Activated naive CD8-positive, alpha-beta T cell (primary cell): ENCODE data around the gene HOXC10.

Experiments used
- H3K27ac Mint-ChIP-seq: one replicate; pipeline ENCODE4 v1.8.0; 2021; ENCODE audit warnings: mixed read lengths
- H3K27me3 Mint-ChIP-seq: one replicate; pipeline ENCODE4 v1.8.0; 2021; ENCODE audit warnings: mixed read lengths
- H3K36me3 Mint-ChIP-seq: one replicate; pipeline ENCODE4 v1.8.0; 2021; ENCODE audit warnings: mixed read lengths
- H3K4me1 Mint-ChIP-seq: one replicate; pipeline ENCODE4 v1.8.0; 2021; ENCODE audit warnings: low read depth, mixed read lengths
- H3K4me3 Mint-ChIP-seq: one replicate; pipeline ENCODE4 v1.8.0; 2021; ENCODE audit warnings: mild to moderate bottlenecking, mixed read lengths
- H3K9me3 Mint-ChIP-seq: one replicate; pipeline ENCODE4 v1.8.0; 2021; ENCODE audit warnings: low read depth, mixed read lengths

Gene HOXC10

GRCh38 chr12:53947743-53948142 is 37.2 kb upstream of the HOXC10 start:
- Mint-ChIP-seq H3K4me3 (no peak overlapping the region), H3K27me3 (peaks cover 54% of the 10 kb centered on the region), H3K27ac (no peak overlapping the region), H3K36me3 (no peaks in the 10 kb centered on the region), H3K9me3 (no peaks in the 10 kb centered on the region), H3K4me1 (peaks cover 15% of the 10 kb centered on the region)

DNA sequence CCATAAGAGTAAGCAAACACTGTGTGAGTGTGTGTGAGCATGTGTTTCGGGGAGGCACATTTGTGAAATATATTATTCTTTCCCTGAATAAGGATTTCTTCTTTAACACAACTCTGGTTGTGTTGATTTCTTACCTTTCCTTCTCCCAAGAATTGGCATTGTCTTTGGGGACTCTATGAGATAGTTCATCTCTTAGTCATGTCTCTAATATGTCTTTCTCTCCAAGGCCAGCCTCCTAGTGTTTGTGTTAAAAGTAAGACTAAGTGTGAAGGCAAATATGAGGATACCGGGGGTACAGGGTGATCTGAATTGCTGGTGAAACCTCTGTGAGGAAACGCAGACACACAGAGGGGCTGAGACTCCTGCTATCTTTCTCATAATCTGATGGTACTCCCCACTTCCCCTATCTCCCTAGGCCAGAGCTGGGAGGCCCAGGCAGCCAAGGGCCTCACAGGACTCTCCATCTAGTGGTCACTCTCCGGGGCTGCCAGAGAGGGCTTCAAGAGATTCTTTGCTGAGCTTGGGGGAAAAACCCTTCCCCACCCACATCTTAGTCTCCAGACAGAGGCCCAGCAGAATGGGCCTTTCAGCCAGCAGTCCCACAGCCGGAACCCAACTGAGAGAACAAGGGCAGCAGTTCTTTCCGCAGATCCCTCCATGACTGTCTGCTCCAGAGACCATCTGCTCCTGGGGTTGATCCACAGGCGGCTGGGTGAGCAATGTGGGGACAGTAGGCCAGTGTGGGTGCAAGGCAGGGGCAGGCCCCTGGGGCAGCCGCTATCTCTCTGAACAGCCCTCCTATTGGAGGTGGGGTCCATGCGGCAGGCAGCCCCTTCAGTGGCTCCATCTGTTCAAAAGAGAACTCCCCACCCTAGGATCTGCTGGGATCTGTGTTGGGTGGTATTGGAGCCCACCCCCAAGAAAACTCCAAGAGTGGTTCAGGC is 36.0 kb upstream of the HOXC10 start:
- H3K27ac Mint-ChIP-seq: no peak overlapping the region
- H3K36me3 Mint-ChIP-seq: no peaks in the 10 kb centered on the region
- H3K4me3 Mint-ChIP-seq: no peak overlapping the region
- H3K27me3 Mint-ChIP-seq: peaks cover 53% of the 10 kb centered on the region
- peaks cover 22% of the 10 kb centered on the region for H3K4me1 Mint-ChIP-seq
- no peaks in the 10 kb centered on the region for H3K9me3 Mint-ChIP-seq

GRCh38 chr12:53949631-53950436 is 35.1 kb upstream of the HOXC10 start:
- no peaks in the 10 kb centered on the region for H3K9me3 Mint-ChIP-seq
- H3K36me3 Mint-ChIP-seq: no peaks in the 10 kb centered on the region
- no peak overlapping the region for H3K27ac Mint-ChIP-seq
- peaks cover 52% of the 10 kb centered on the region for H3K27me3 Mint-ChIP-seq
- H3K4me3 Mint-ChIP-seq: no peak overlapping the region
- H3K4me1 Mint-ChIP-seq: peaks cover 28% of the 10 kb centered on the region

GRCh38 chr12:53950437-53950773 is 34.5 kb upstream of the HOXC10 start:
- Mint-ChIP-seq H3K27me3 (peaks cover 48% of the 10 kb centered on the region), H3K36me3 (no peaks in the 10 kb centered on the region), H3K4me1 (peaks cover 25% of the 10 kb centered on the region), H3K4me3 (no peak overlapping the region), H3K27ac (peak overlapping the region; percentile 54), H3K9me3 (no peaks in the 10 kb centered on the region)

DNA sequence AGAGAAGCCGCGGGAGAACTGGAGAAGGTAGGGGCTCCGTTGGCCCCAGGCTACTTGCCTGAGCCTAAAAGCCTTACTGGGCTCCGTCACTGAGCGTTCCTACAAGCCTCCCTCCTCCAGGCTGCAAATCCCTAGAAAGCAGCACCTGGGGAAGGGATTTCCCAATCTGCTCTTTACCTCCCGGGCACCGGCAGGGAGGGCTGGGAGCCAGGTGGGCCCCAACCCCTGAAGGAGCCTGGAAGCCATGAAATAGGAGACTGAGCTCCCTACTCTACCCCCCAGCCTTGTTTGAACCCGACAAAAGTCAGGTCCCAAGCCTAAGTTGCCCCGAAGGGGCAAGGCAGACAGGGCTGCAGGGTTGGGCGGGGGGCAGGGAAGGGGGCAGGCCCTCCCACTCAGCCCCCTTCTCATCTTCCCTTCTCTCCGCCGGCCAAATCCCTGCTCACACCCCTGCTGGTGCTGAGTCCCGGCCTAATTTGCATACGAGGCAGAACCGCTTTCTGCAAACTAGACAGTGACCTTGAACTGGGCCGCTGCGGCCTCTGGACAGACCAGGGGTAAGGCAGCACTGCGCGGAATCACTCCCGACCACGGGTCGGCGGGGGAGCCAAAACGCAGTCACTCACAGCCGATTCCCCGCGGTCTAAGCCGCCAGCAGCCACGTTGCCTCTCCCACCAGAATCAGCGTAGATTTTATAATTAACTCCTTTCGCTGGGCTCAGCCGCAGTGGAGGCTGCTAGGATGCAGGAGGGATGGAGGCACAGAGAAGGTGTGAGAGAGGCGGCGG is 34.0 kb upstream of the HOXC10 start:
- Mint-ChIP-seq H3K27ac (no peak overlapping the region), H3K27me3 (peaks cover 48% of the 10 kb centered on the region), H3K4me3 (peak overlapping the region; percentile 54), H3K9me3 (no peaks in the 10 kb centered on the region), H3K36me3 (no peaks in the 10 kb centered on the region), H3K4me1 (peaks cover 28% of the 10 kb centered on the region)

- Mint-ChIP-seq H3K36me3 (no peaks in the 10 kb centered on the region), H3K9me3 (no peaks in the 10 kb centered on the region), H3K27ac (no peak overlapping the region), H3K4me3 (no peak overlapping the region), H3K4me1 (peaks cover 34% of the 10 kb centered on the region), H3K27me3 (peaks cover 54% of the 10 kb centered on the region)
Measured at GRCh38 chr12:53951577-53952334, 33.2 kb upstream of the HOXC10 start.

DNA sequence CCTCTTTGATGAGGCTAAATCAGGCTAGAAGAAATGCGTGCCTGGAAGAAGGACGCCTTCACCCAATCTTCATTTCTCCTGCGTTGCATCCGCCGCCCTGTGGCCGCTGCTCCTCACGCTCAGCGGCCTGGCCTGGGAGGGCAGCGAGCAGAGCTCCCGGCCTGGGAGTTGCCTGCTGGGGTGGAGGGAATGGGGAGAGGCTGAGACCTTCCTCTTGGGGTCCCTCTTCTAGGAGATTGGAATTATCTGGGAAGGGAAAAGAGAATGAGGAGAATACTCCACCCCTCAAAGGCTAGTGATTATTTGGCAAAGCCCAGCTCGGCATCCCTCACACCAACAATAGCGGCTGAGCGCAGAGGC is 32.6 kb upstream of the HOXC10 start:
- Mint-ChIP-seq H3K9me3 (no peaks in the 10 kb centered on the region), H3K4me1 (peaks cover 39% of the 10 kb centered on the region), H3K4me3 (peak overlapping the region; percentile 20), H3K27ac (no peak overlapping the region), H3K27me3 (peaks cover 53% of the 10 kb centered on the region), H3K36me3 (no peaks in the 10 kb centered on the region)

- Mint-ChIP-seq H3K27me3 (peaks cover 54% of the 10 kb centered on the region), H3K36me3 (no peaks in the 10 kb centered on the region), H3K4me3 (no peak overlapping the region), H3K9me3 (no peaks in the 10 kb centered on the region), H3K27ac (peak overlapping the region; percentile 34), H3K4me1 (peaks cover 41% of the 10 kb centered on the region)
Measured at GRCh38 chr12:53952871-53953734, 31.8 kb upstream of the HOXC10 start.

GRCh38 chr12:53953831-53954693 is 30.9 kb upstream of the HOXC10 start:
- H3K4me3 Mint-ChIP-seq: no peak overlapping the region
- H3K4me1 Mint-ChIP-seq: peaks cover 41% of the 10 kb centered on the region
- no peaks in the 10 kb centered on the region for H3K36me3 Mint-ChIP-seq
- H3K9me3 Mint-ChIP-seq: no peaks in the 10 kb centered on the region
- no peak overlapping the region for H3K27ac Mint-ChIP-seq
- peaks cover 55% of the 10 kb centered on the region for H3K27me3 Mint-ChIP-seq

DNA sequence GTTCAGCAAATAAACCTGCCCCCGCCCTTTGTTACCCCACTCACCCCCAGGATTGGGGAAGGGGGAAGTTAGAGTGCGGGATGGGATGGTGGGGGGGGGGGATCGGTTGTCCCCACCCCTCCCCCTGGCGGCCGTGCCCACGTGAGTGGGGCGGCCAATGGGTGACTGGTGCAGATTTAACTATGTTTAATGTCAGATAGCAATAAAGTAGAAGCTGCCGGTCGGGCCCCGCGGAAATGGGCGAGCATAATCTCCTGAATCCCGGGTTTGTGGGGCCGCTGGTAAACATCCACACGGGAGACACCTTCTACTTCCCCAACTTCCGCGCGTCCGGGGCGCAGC is 30.3 kb upstream of the HOXC10 start, which contains the start of gene HOXC12:
Gene HOXC12, plus strand, starts transcription at position 210 of the 342 bp plus-strand sequence. Its CDS starts 27 bp downstream, at position 237.
- H3K27ac Mint-ChIP-seq: no peak within 1 kb of the TSS
- H3K27me3 Mint-ChIP-seq: peaks cover 57% of the 10 kb centered on the region
- H3K4me1 Mint-ChIP-seq: peaks cover 41% of the 10 kb centered on the region
- no peaks in the 10 kb centered on the region for H3K9me3 Mint-ChIP-seq
- H3K36me3 Mint-ChIP-seq: no peaks in the 10 kb centered on the region
- H3K4me3 Mint-ChIP-seq: no peak within 1 kb of the TSS

GRCh38 chr12:53955036-53955775 is 29.7 kb upstream of the HOXC10 start:
- H3K27ac Mint-ChIP-seq: no peak overlapping the region
- H3K27me3 Mint-ChIP-seq: peaks cover 62% of the 10 kb centered on the region
- H3K4me3 Mint-ChIP-seq: no peak overlapping the region
- no peaks in the 10 kb centered on the region for H3K36me3 Mint-ChIP-seq
- H3K9me3 Mint-ChIP-seq: no peaks in the 10 kb centered on the region
- peaks cover 44% of the 10 kb centered on the region for H3K4me1 Mint-ChIP-seq

GRCh38 chr12:53955776-53956250 is 29.1 kb upstream of the HOXC10 start:
- Mint-ChIP-seq H3K36me3 (no peaks in the 10 kb centered on the region), H3K4me1 (peaks cover 46% of the 10 kb centered on the region), H3K4me3 (no peak overlapping the region), H3K9me3 (no peaks in the 10 kb centered on the region), H3K27me3 (peaks cover 62% of the 10 kb centered on the region), H3K27ac (peak overlapping the region; percentile 0)
